IMR-90 (cell line): ENCODE results near the gene PKM. TPM values are rescaled to one million over a fixed set of nuclear protein-coding genes. Genes with fewer than 3 reads are reported as not detected.

Experiments
- NFE2L2 ChIP-seq: fragments of 150-350 bp; IDR thresholded peaks from 2 replicates; pipeline ENCODE4 v1.6.1; 2016; ENCODE audit warnings: low read depth, mild to moderate bottlenecking, low read length
- RAD21 ChIP-seq: IDR thresholded peaks from 2 replicates; pipeline ENCODE4 v1.6.1; 2012; ENCODE audit warnings: low read length, improper control_type of control experiment
- RCOR1 ChIP-seq: IDR thresholded peaks from 2 replicates; pipeline ENCODE4 v1.6.1; 2012; ENCODE audit warnings: mild to moderate bottlenecking, low read length, improper control_type of control experiment; ENCODE audit not compliant: insufficient replicate concordance
- polyA plus RNA-seq, 3 experiments: library from polyadenylated mRNA; depleted of rRNA; stranded (reverse); fragments of >200 nt; gene quantifications; 2 replicates each; pipeline ENCODE4 v1.2.3, GENCODE V29; 2012; ENCODE audit warnings: low replicate concordance in 1 of 3
- total RNA-seq: library from RNA; depleted of rRNA; stranded (reverse); fragments of >200 nt; gene quantifications from 2 replicates; pipeline ENCODE4 v1.2.3, GENCODE V29; 2012
- TF ChIP-seq, protein P1 (sequence below): fragments of 150-350 bp; IDR thresholded peaks from 2 replicates; pipeline ENCODE4 v1.6.1; 2016; ENCODE audit warnings: low read depth, mild to moderate bottlenecking, low read length, moderate library complexity, borderline replicate concordance

Gene PKM
- total and polyA plus RNA-seq, 2 of the 4 experiments (the other 2 are of a cell fraction): 2,219 to 3,859 TPM

DNA sequence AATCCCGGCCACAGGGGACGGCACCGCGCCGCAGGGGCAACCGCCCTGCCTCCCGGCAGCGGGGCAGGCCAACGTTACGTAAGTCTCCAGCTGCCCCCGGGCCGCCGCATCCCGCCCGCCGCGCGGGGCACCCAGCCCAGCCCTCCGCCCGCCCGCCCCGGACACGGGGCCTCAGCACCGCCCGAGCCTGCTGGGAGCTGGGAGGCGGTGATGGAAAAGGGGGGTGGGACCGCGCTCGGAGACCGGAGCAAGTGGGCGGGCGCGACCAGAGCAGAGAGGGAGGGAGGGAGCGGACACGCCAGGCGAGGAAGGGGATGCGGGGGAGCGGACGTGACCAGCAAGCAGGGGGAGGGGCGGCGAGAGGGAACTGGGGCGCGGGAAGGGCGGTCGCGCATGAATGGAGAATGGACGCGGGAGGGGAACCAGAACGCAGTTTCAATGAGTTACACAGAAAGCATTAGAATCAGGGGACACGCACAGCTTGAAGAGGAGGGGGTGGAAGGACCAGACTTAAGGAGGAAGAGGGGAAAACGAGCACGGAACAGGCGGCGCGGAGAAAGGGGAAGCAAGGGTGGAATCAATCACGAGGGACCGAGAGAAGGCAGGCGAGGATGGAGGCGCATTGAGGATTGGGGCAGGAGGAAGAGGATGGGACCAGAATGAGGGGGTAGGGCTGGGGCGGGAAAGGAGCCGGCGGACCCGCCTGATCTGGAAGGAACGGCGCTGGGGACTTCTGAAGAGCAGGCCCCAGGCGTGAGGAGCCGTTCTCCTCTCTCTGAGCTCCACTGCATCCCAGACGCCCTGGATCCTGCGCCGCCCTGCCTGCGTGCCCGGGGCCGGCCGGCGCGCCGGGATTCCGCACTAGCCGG lies 559 bp downstream of the PKM start (continued):
- TF ChIP-seq, protein P1, sequence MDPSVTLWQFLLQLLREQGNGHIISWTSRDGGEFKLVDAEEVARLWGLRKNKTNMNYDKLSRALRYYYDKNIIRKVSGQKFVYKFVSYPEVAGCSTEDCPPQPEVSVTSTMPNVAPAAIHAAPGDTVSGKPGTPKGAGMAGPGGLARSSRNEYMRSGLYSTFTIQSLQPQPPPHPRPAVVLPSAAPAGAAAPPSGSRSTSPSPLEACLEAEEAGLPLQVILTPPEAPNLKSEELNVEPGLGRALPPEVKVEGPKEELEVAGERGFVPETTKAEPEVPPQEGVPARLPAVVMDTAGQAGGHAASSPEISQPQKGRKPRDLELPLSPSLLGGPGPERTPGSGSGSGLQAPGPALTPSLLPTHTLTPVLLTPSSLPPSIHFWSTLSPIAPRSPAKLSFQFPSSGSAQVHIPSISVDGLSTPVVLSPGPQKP: no peak
- no peak for TF ChIP-seq NFE2L2
- TF ChIP-seq RCOR1: no peak
- TF ChIP-seq RAD21: no peak
